PC-9 (cell line): ENCODE measurements around the gene OR6B1. TPM values are rescaled to one million over a fixed set of nuclear protein-coding genes. Genes with fewer than 3 reads are reported as not detected.

Experiments
- BruUV-seq: library from RNA; stranded (reverse); fragments of 400-500 nt; replicated peaks from 2 replicates; lab custom pipeline; 2021; lab: Mats Ljungman, UMichigan
- CTCF ChIA-PET: fragments of 300-600 bp; sonication (Branson Sonifier 250); formaldehyde crosslinking; loops from one replicate; lab custom pipeline; 2022; ENCODE audit warnings: antibody characterized with exemption; lab: Charles Lee
- POLR2A ChIA-PET: fragments of 300-600 bp; sonication (Branson Sonifier 250); formaldehyde crosslinking; loops from one replicate; lab custom pipeline; 2022; ENCODE audit warnings: antibody characterized with exemption; ENCODE audit not compliant: unreplicated experiment; lab: Charles Lee
- DNase-seq, 2 experiments: peaks; one replicate each; pipeline versions ENCODE4 v3.0.0 to v3.0.0-alpha.2; 2015 to 2022; ENCODE audit warnings: mixed read lengths in 1 of 2
- H2AFZ ChIP-seq: fragments of 200-600 bp; sonication (generic); 2 replicates; pipeline ENCODE4 v1.8.1; 2017; ENCODE audit warnings: antibody characterized with exemption
- H3F3A ChIP-seq: fragments of 200-600 bp; sonication (generic); 2 replicates; pipeline ENCODE4 v1.8.1; 2017; ENCODE audit warnings: antibody characterized with exemption, mild to moderate bottlenecking, low read depth; ENCODE audit not compliant: insufficient read depth
- H3K27ac ChIP-seq: fragments of 200-600 bp; sonication (generic); 2 replicates; pipeline ENCODE4 v1.6.1; 2016; ENCODE audit warnings: mixed run types
- H3K27me3 ChIP-seq: fragments of 200-600 bp; sonication (generic); 2 replicates; pipeline ENCODE4 v1.6.1; 2016; ENCODE audit warnings: low read depth, mixed run types; ENCODE audit not compliant: insufficient read depth
- H3K36me3 ChIP-seq: fragments of 200-600 bp; sonication (generic); 2 replicates; pipeline ENCODE4 v1.6.1; 2016; ENCODE audit warnings: low read depth, mixed run types
- H3K4me1 ChIP-seq: fragments of 200-600 bp; sonication (generic); replicated peaks from 2 replicates; pipeline ENCODE4 v1.6.1; 2016; ENCODE audit warnings: mixed run types; ENCODE audit not compliant: insufficient read depth
- H3K4me2 ChIP-seq: fragments of 200-600 bp; sonication (generic); 2 replicates; pipeline ENCODE4 v1.6.1; 2017; ENCODE audit warnings: mixed run types
- H3K4me3 ChIP-seq: fragments of 200-600 bp; sonication (generic); 2 replicates; pipeline ENCODE4 v1.6.1; 2016; ENCODE audit warnings: mixed run types
- H3K79me2 ChIP-seq: fragments of 200-600 bp; sonication (generic); 2 replicates; pipeline ENCODE4 v1.6.1; 2017; ENCODE audit warnings: low read depth, mixed run types
- H3K9me2 ChIP-seq: fragments of 200-600 bp; sonication (generic); 2 replicates; pipeline ENCODE4 v1.8.1; 2017; ENCODE audit warnings: mild to moderate bottlenecking; ENCODE audit not compliant: insufficient read depth
- H3K9me3 ChIP-seq: fragments of 200-600 bp; sonication (generic); 2 replicates; pipeline ENCODE4 v1.8.1; 2016; ENCODE audit warnings: low read depth; ENCODE audit not compliant: insufficient read depth
- H4K20me1 ChIP-seq: fragments of 200-600 bp; sonication (generic); 2 replicates; pipeline ENCODE4 v1.8.1; 2017; ENCODE audit not compliant: insufficient read depth
- CTCF ChIP-seq: fragments of 200-600 bp; sonication (generic); conservative IDR thresholded peaks from 2 replicates; pipeline ENCODE4 v1.6.1; 2017; ENCODE audit warnings: mixed run types, antibody characterized with exemption, mild to moderate bottlenecking, moderate library complexity
- EZH2 ChIP-seq: fragments of 200-600 bp; sonication (generic); IDR thresholded peaks from 2 replicates; pipeline ENCODE4 v1.8.0; 2017; ENCODE audit warnings: antibody characterized with exemption, low read depth
- intact Hi-C: fragments of 100-400 bp; cut with micrococcal nuclease; formaldehyde crosslinking; loops from one replicate; pipeline ENCODE4 v1.10.0; 2022; ENCODE audit not compliant: unreplicated experiment
- total RNA-seq: library from RNA; stranded (reverse); gene quantifications from 2 replicates; pipeline ENCODE4 v1.2.3, GENCODE V29; 2021

The OR6B1 gene
- total RNA-seq, 1 experiment from 2014 or later, result not detected

GRCh38 chr7:144028547-144028946, 28.4 kb downstream of the OR6B1 start:
- H4K20me1 ChIP-seq, result no peaks in the 10 kb centered on the region
- DNase-seq, result no peak
- POLR2A ChIA-PET, result no interaction called here
- no peaks in the 10 kb centered on the region for H3K4me1 ChIP-seq
- H2AFZ ChIP-seq, result no peak overlapping the region
- H3K9me2 ChIP-seq, result no peaks in the 10 kb centered on the region
- no peaks in the 10 kb centered on the region for H3K27me3 ChIP-seq
- no peak overlapping the region for H3K4me3 ChIP-seq
- no TSS peak for BruUV-seq
- CTCF ChIA-PET, result interaction anchor here (0.9 kb wide), 1 partner anchor 596 kb away, joined by 3 read pairs; no protein-coding TSS in a partner anchor
- H3K9me3 ChIP-seq, result no peaks in the 10 kb centered on the region
- intact Hi-C loops, result no loop called here
- H3F3A ChIP-seq, result no peaks in the 10 kb centered on the region
- TF ChIP-seq CTCF (no peak), EZH2 (no peak)
- no peaks in the 10 kb centered on the region for H3K36me3 ChIP-seq
- no peak overlapping the region for H3K27ac ChIP-seq
- H3K79me2 ChIP-seq, result no peaks in the 10 kb centered on the region
- no peak overlapping the region for H3K4me2 ChIP-seq

GRCh38 chr7:144032516-144032915, 32.4 kb downstream of the OR6B1 start:
- BruUV-seq, result no TSS peak
- H3K36me3 ChIP-seq, result no peaks in the 10 kb centered on the region
- TF ChIP-seq EZH2, result no peak
- no peak for TF ChIP-seq CTCF
- no peaks in the 10 kb centered on the region for H4K20me1 ChIP-seq
- intact Hi-C loops, result no loop called here
- H3K4me2 ChIP-seq, result no peak overlapping the region
- DNase-seq, result no peak
- no peak overlapping the region for H2AFZ ChIP-seq
- H3F3A ChIP-seq, result no peaks in the 10 kb centered on the region
- H3K79me2 ChIP-seq, result no peaks in the 10 kb centered on the region
- no peak overlapping the region for H3K27ac ChIP-seq
- H3K9me2 ChIP-seq, result no peaks in the 10 kb centered on the region
- H3K27me3 ChIP-seq, result no peaks in the 10 kb centered on the region
- no peaks in the 10 kb centered on the region for H3K9me3 ChIP-seq
- ChIA-PET POLR2A (no interaction called here), CTCF (no interaction called here)
- H3K4me3 ChIP-seq, result no peak overlapping the region
- H3K4me1 ChIP-seq, result no peaks in the 10 kb centered on the region

- TF ChIP-seq EZH2 (no peak), CTCF (no peak)
- intact Hi-C loops, result no loop called here
- Histone ChIP-seq H3K79me2 (no peaks in the 10 kb centered on the region), H3K27ac (no peak overlapping the region), H3F3A (no peaks in the 10 kb centered on the region), H3K9me2 (no peaks in the 10 kb centered on the region), H3K4me3 (no peak overlapping the region), H4K20me1 (no peaks in the 10 kb centered on the region), H3K9me3 (no peaks in the 10 kb centered on the region), H3K27me3 (no peaks in the 10 kb centered on the region), H3K4me2 (no peak overlapping the region), H3K36me3 (no peaks in the 10 kb centered on the region), H2AFZ (no peak overlapping the region), H3K4me1 (no peaks in the 10 kb centered on the region)
- no TSS peak for BruUV-seq
- POLR2A ChIA-PET, result no interaction called here
- DNase-seq, result no peak
- CTCF ChIA-PET, result no interaction called here
These were observed 33.0 kb downstream of the OR6B1 start for GRCh38 chr7:144032985-144033709.
